ELF-1 (cell line): Measurements from ENCODE around the gene KRTAP19-5.
"Not testable (repeated sequence)": the region's sequence is repeated elsewhere in the genome, so short reads cannot be mapped to it uniquely, and the experiment has no call there.

Source experiments
- DNase-seq: peaks from one replicate; pipeline ENCODE4 v3.0.0-alpha.2; 2016; ENCODE audit warnings: low read depth, low spot score

The KRTAP19-5 gene

GRCh38 chr21:30502041-30502440, at the start of gene KRTAP19-5:
Gene KRTAP19-5 (minus strand): TSS chr21:30502141. CDS start chr21:30502090, 51 bp downstream.
- DNase-seq = no peak

GRCh38 chr21:30541764-30542163, 39.8 kb upstream of the KRTAP19-5 start, which contains the start of gene KRTAP19-6:
Gene KRTAP19-6 (minus strand): TSS chr21:30541864. CDS start chr21:30541833, 31 bp downstream.
- no peak for DNase-seq

- no peak for DNase-seq
Observed at GRCh38 chr21:30518876-30519275, 16.9 kb upstream of the KRTAP19-5 start.

GRCh38 chr21:30515681-30516080, 13.7 kb upstream of the KRTAP19-5 start:
- DNase-seq = no peak

GRCh38 chr21:30505621-30506205, 3.8 kb upstream of the KRTAP19-5 start:
- not testable (repeated sequence) for DNase-seq

- no peak for DNase-seq
Observed at GRCh38 chr21:30497065-30497464, 4.9 kb downstream of the KRTAP19-5 start, which contains the start of gene KRTAP19-4. Gene KRTAP19-4 (minus strand): TSS chr21:30497165. CDS start chr21:30497110, 55 bp downstream.

GRCh38 chr21:30491963-30492428, 9.9 kb downstream of the KRTAP19-5 start, which contains the start of gene KRTAP19-3:
Gene KRTAP19-3 (minus strand): TSS chr21:30492013. CDS start chr21:30491957, 56 bp downstream.
- DNase-seq = no peak

- DNase-seq = no peak
Observed at GRCh38 chr21:30487336-30487735, 14.6 kb downstream of the KRTAP19-5 start, which contains the start of gene KRTAP19-2. Gene KRTAP19-2 (minus strand): TSS chr21:30487436. CDS start chr21:30487348, 88 bp downstream.

GRCh38 chr21:30486180-30486579, 15.8 kb downstream of the KRTAP19-5 start:
- DNase-seq = no peak

GRCh38 chr21:30482130-30482529, 19.8 kb downstream of the KRTAP19-5 start:
- no peak for DNase-seq

GRCh38 chr21:30480145-30480544, 21.8 kb downstream of the KRTAP19-5 start, which contains the start of gene KRTAP19-1:
Gene KRTAP19-1 (minus strand): TSS chr21:30480367. CDS start chr21:30480317, 50 bp downstream.
- no peak for DNase-seq

- DNase-seq = no peak
Observed at GRCh38 chr21:30479259-30479658, 22.7 kb downstream of the KRTAP19-5 start.

GRCh38 chr21:30478004-30478403, 23.9 kb downstream of the KRTAP19-5 start:
- no peak for DNase-seq

GRCh38 chr21:30468900-30469714, 32.8 kb downstream of the KRTAP19-5 start:
- no peak for DNase-seq

GRCh38 chr21:30463713-30464112, 38.2 kb downstream of the KRTAP19-5 start:
- DNase-seq = no peak
